HG03457 (cell line): ENCODE results near the gene HOXD13.

Experiments
- ATAC-seq: cut with Tn5 transposase; IDR thresholded peaks from one replicate; pipeline ENCODE4 v1.9.1; 2021; ENCODE audit warnings: moderate number of reproducible peaks; ENCODE audit not compliant: unreplicated experiment

The HOXD13 gene

DNA sequence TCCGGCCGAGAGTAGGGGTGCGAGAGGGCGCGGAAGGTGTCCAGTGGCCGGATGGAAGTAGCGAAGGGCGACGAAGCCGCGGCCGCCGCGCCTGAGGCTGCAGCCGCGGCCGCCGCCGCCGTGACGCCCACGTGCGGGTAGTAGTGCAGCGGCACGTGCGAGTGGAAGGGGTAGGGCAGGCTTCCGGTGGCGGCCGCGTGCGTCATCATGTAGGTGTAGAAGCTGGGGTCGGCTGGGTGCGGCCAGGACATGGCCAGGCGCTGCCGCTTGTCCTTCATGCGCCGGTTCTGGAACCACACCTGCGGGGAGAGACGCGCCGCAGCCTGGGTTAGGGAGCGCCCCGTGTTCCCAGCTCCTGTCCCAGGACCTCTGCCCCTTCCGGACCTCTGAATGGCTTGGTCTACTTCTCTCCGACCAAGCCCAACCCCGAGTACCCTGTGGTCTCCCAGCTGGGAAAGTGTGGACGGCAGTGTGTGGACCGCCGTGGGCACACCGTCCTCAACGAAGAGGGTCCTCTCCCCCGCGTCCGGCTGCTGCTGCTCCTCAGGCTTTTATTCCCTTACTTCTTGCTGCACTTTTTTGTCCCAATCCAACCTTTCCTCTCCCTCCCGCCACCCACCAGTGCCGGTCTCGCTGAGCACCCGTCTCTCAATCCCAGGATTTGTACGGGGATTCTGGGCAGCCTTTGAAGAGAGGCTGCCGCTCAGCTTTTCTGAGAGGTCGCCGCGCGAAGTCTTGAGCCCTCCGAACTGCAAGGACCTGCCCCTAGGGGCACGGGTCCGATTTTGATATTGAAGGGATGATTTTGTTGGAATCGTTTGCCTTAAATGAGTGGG is 11.8 kb upstream of the HOXD13 start:
- no peak for ATAC-seq

DNA sequence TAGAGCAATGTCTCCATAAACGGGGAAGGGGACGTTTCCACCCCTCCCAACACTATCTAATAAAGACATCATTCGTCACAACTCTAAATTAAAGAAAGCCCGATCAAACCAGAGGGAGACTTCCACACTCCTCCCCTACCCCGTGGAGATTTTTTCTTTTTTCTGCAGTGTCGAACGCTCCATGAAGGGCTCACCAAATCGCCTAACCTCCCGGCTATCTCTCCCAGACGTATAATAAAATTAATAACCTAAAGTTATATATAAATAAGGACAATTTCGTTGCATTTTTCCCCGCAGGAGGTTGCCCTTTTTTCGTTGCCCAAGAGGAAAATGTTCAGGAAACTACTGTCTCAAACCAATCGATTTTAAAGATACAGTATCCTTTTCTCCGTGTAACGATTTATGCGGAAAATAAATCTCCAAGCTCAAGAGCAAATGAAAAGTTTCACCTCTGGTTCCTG is 11.1 kb upstream of the HOXD13 start:
- no peak for ATAC-seq

DNA sequence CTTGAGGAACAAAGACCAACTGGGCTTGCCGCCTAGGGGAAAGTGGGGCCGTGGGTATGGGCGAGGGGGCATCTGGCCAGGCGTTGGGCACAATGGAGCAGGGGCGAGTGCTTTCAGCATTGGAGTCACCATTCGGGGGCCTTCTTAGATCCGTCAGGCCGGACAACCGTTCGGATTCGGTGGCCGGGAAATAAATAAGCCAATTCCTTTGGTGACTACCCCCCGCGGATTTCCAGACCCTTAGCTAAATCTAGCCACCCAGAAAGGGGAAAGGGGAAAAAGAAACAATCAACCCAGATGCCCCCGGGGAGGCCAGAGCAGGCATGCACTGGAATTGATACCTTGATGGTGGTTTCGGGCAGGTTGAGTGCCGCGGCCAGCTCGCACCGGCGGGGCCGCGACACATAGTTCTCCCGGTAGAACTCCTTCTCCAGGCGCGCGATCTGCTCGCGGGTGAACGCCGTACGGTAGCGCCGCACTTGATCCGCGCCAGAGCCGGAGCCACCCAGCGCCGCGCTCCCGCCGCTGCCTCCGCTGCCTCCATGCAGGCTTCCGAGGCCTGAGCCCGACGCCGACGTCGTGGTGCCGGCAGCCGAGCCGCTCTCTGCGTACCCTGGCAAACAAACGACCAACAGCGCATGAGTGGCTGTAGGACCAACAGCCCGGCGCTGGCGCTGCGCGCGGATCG is 10.5 kb upstream of the HOXD13 start:
- no peak for ATAC-seq

DNA sequence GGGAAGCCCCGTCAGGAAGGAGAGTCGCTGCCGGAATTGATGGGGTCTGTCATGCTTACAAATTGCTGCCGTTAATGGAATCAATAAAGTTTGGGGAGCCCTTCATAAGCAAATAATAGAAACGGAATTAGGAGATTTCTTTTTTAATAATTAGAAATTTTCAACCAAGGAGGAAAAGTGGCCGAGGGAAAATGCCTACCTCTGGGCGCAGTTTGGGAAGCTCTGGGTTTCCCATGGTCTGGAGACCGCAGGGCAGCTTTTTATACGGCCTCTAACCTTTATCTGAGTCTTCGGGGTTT is 10.0 kb upstream of the HOXD13 start:
- ATAC-seq = no peak

DNA sequence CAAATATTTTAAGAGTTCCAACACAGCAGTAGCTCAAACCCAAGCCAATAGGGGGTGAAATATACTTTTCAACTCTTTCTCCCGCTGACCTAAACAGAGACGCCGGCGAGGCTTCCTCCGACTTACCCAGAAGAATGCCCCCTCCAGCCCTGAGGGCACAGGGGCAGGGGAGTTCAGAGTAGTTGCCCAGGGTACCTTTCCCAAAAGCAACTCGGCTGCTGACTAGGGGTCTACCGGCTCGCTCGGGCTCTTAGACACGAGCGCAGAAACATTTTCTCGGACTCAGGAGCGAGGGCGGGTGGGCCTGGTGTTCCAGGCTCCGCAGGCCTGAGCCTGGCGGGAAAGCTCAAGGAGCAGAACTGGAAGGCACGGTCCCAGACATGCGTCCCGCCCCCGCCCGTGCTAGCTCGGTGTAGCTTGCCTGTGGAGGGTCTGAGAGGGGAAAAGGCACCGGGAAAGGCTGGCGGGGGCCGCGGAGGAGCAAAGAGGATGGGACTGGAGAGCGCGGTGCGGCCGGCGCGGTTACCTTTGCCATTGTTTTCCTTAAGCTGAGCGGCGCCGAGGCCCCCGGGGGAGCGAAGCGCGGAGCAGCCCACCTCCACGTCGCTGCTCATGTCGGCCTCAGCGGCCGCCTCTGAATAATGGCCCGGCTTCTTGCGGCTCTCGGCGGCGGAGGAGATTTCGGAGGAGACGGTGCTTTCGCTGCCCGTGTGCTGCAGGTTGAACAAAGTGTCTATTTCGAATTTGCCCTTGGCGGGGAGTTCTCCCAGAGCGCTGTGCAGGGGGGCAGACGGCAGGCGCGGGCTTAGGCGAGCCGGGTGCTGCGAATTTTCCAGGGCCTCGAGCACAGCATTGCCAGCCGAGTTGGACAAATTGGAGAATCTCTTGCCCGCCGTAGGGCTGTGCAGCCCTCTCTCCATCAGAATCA is 9.4 kb upstream of the HOXD13 start:
- ATAC-seq = no peak

DNA sequence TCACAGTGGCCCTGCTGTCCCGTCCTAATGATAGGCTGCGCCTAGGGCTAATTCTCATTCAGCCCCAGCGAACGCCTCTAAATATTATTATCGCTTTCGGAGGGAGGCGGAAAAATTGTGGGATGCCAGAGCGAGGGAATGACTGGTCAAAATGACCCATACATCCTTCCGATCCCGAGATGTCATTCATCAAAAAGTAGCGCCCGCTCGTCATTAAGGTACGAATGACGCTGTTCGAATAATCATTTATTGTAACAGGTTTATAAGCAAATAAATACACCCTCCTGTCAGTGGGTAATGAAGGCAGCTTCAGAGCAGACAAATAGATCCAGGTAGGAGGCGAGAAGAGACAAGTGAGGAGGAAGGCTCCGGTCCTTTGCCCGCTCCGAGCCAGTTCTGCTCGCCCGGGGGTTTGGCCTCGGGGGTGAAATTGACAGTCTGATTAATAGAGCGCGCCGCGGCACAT is 8.7 kb upstream of the HOXD13 start, which contains the start of gene EVX2:
EVX2 (minus strand) TSS at position 167 of the 466 bp plus-strand sequence. CDS start 186 bp downstream, outside the sequence.
- no peak for ATAC-seq

DNA sequence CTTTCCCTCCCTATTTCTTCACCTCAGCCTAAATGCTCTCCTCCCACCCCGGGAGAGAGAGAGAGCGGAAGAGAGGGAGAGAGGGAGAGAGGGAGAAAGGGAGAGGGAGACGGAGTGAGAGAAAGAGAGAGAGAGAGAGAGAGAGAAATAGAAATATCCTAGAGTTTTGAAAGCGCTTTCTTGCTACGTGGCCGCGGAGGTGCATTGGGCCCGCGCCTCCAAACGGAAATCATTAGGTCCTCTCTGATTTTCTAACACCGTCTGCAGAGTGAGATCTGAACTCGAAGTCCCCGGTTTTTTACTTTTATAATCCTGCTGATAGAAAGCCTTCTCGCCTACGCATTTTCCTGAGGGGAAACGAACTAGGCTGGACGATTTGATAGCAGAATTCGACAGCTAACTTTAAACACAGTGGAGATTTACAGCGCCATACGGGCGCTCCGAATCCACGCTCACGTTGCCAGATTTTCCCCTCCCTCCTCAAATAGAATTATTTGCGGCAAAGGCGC is 7.9 kb upstream of the HOXD13 start:
- ATAC-seq = no peak

DNA sequence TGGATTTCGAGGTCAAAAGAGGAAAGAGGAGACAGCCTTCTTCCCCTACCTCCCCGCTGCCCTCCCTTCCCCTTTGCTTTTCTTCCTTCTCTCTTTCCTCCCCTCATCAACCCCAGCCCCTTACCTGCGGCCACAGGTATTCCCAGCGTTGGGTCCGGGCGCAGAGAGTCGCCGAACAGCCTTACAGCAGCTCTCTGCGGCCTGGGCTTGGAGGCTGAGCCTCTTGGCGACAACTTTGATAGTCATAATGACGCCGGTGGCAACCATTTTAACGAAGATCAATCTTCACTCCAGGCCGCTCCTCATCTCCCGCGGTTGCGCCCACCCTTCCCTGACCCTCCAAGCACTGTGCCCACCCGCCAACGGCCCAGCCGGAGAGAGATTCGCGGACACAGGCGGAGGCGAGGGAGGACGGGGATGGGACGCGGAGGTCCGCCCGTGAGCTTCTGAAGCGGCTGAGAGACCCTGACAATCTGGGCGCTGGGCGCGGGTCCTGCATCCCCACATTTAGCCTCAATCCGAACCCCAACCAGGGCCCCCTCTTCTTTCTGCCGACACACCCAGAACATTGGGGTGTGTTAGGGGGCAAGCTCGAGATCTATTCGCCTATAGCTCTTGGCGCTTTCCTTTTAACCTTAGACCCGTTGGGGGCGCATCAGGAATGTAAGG is 7.3 kb upstream of the HOXD13 start:
- no peak for ATAC-seq

DNA sequence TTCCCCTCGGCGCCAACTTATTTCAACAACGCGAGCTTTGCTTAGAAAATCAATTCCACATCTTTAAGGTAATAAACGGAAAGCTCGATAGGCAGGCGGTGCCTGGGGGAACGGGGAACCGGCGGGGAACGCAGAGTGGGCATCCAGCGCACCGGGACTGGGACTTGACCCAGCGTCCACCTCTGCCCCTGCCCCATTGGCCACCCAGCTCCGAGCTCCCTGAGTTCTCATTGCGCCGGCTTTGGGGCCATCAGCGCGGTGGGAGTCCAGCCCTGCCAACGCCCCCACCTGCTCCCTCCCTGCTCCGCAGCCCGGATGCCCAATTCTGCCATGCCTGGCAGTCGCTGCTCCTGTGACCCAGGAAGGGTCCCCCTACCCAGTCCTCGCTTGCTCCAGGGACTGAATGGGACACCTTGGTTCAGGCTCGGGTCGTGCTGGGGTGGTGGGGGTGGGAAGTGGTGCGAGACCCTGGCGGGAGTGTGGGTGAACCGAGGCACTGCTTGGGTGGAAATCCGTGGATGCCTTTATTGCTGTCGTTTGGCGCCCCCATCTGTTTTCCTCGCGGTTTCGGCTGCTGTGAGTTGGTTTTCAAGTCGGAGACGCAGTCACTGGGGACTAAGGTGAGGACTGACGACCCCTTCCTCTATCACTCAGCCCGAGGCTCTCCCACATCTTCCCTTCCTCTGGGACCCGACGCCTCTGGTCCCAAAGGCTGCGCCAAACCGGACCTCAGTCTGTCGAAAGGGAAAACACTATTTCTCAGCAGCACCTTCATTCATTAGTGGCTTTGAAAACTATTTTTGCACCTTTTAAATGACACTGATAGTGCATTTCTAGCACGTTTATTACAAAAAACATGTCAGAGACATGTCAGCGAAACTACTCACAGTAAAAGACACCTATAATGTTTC is 6.4 kb upstream of the HOXD13 start:
- ATAC-seq = no peak

DNA sequence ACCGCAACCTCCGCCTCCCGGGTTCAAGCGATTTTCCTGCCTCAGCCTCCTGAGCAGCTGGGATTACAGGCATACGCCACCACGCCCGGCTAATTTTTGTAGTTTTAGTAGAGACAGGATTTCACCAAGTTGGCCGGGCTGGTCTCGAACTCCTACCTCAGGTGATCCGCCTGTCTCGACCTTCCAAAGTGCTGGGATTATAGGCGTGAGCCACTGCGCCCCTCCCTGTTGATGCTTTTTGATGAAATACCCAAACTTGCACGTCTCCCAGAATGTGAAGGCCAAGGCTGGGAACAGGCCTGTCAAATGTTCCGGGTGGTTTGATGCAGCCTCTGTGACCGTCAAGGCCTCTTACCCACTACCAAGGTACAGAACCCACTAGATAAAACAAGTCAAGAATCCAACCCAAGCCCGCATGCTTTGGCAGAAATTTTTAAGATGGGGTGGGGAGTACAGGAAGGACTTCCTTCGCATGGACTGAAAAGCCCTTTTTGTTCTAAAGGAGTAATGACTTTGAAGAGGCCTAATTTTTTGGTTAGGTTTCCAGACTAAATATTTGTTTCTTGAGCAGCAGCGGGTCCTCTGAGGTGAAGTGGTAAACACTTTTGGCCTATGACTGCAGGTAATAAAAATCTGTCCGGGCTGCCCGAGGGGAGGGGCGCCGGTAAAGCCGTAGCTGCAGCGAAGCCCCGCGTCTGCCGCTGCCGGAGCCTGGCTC is 5.0 kb upstream of the HOXD13 start:
- ATAC-seq = no peak

DNA sequence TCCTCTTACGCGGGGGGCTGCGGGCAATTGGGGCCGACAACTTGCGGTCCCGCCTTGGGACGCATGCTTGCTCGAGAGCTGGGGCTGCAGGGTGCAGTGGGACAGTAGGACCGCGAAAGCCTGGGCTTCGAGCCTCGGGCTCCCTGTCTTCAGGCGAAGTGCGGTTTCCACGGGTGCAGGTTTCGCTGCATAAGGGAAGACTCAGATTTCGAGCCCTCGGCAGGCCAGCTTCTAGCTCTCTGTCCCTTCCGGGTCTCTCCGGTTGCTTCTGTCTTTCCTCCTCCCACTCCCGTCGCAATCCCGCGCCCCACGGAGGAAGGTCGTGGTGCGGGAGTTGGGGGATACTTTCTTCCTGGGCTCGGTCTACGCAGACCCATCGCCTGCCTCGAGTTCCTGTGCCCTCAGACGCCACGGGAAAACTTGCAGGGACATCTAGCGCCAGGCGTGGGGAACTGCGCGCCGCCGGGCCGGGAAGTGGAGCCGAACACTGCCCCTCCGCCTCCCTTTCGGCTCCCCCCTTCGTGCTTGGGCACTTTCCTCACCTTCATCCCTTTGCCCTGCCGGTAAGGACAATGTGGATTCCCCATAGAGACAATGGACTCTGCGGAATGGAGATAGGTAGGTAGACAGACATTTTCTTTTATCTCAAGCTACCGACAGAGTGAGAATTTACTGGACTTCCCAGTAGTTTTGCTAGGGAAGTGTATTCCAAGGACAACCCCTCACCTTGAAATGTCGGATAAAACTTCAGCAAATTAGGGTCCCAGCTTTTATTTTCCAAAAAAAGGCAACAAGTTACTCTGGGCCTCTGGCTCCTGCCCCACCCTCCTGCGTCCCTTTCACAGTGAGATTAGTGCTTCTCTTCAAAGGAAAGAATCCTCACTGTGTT is 4.2 kb upstream of the HOXD13 start:
- no peak for ATAC-seq

DNA sequence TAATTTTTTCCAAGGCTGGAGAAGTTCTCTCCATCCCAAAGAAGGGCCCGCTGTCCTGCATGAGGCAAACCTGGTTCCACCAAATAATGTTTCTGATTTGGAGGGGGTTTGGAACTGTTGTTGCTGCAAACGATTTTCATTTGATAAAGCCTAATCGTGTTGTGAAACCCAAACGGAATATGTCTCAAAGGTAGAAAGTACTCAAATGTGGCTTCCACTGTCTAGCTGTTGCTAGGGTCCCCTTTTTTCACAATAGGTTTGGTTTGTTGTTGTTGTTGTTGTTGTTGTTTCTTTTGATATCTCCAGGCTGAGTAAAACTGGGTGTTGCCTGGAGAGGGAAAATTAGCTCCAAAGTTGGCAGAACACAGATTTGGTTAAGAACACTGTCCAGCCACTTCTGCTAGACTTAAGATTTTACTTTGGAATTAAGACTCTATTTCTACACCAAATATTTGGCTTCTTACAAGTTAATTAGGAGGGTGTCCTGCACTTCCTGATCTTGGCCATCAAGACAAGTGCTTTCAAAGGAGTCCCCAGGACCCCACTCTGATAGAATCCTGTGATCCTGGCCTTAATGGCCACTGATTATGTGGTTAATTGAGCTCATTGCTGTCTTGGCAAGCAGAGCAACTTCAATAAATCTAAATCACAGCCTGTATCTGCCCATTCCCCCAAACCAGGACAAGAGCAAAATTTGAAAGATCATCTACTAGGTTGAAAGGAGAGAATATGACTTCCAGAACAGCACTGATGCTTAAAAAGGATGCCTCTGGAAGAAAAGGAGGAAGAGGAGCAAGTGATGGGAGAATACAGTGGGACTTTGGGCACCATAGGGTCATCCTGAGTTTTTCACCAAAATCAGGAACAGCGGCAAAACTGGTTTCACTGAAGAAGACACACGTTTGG is 3.3 kb upstream of the HOXD13 start:
- no peak for ATAC-seq

DNA sequence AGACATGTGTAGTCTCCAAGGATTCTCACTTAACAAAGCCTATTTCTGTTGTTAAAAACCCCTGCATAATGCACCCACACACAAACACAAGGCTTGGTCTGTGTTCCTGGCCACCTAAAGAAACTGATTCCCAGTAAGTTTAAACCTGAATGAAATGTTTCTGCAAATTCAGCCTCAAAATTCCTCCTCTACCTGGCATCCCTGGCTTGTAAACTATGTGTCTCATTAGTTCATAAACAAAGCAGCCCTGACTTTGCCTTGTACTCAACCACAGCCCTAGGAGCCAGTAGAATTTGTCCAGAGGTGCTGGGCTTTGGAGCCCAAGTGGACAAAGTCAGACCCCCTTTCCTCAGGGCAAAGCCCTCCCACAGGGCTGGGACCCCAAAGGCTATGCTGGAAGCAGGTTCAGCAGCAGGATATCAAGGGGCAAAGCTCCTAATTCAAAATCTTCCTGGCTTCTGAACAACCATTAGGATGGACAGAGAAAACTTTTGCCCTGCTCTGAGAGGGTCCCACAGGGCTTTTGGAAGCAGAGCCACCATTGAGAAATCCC is 2.6 kb upstream of the HOXD13 start:
- ATAC-seq = no peak

DNA sequence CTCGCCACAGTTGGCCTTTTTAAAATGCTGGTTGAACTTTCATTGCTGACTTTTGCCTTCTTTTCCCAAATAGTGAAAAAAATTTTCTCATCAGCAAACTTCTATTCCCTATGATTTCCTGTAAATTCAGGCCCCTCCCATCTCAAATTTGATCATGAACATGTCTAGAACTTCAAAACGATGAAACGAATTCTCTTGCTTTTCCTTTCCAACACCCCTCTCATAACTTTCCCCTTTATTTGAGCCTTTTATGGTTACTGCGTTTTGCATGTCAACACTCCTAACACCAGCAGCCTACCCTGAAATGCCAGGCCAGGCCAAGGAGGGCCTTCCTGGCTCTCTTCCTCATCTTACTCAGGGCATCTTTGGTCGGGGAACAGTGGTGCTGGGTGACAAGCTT is 1.7 kb upstream of the HOXD13 start:
- ATAC-seq = no peak

DNA sequence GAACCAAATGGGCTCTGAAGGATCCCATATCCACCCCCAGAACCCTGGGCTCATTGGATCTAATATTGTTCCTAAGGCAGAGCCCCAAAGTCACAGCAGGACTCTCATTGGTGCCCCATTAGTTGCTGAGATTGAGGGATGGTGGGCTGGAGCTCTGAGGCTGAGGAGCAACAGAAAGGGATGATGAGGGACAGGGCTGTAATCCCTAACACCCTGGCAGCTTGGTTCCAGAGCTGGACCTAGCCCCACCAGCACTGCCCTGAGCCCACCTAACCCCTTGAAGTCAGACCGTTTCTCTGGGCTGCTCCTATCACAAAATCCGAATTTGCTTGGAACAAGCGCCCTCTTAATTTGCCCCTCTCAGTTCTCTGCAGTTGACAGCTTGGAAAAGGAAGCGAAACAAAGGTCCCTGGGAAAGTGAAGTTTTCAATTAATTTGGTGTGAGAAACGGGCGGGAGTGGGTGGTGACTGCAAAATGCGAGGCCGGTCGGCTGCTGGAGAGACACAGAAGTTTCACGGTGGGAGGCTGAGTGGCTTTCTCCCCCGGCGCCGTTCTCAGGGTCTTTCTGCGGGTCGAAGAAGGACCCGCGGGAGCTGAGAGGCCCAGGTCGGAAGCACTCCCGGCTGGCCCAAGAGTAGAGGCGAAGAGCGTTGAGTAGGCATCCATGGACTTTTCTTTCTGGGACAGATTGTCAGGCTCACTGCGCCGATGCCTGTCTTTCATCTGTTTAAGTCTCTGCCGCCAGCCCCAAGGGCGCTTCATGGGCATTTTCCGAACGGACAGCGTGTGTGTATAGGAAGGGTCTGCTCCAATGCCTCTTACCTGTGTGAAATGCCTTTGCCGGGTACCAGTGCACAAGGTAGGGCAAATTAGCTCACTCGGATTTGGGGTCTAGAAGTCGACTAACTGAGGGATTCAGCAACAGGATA is 927 bp upstream of the HOXD13 start:
- no peak for ATAC-seq
